Thoracic aorta (tissue), 2 donors: ENCODE measurements around the gene CPN1. TPM values are rescaled to one million over a fixed set of nuclear protein-coding genes. Genes with fewer than 3 reads are reported as not detected.

Source experiments
- ATAC-seq: fragments of 150-250 bp; one replicate; pipeline ENCODE4 v1.8.0; 2017; ENCODE audit warnings: low read depth; ENCODE audit not compliant: insufficient number of reproducible peaks, low FRiP score
- DNase-seq: peaks from one replicate; pipeline ENCODE4 v3.0.0-alpha.2; 2020; ENCODE audit warnings: low spot score
- H3K27ac ChIP-seq, 2 donors: fragments of 200-600 bp; sonication (generic); 1 replicate in 1 of 2; 2 replicates in 1 of 2; pipeline ENCODE4 v1.5.1; 2016; ENCODE audit warnings: mild to moderate bottlenecking in 2 of 2, moderate library complexity in 2 of 2
- H3K27me3 ChIP-seq: fragments of 200-600 bp; sonication (generic); replicated peaks from 2 replicates; pipeline ENCODE4 v1.6.0; 2016; ENCODE audit warnings: mild to moderate bottlenecking; ENCODE audit not compliant: insufficient read depth
- H3K36me3 ChIP-seq: fragments of 200-600 bp; sonication (generic); one replicate; pipeline ENCODE4 v1.5.1; 2016
- H3K4me1 ChIP-seq, 2 donors: fragments of 200-600 bp; sonication (generic); 1 replicate in 1 of 2; 2 replicates in 1 of 2; pipeline versions ENCODE4 v1.5.1 to v1.6.0; 2016; ENCODE audit warnings: low read depth in 2 of 2, mild to moderate bottlenecking in 1 of 2; ENCODE audit not compliant: control insufficient read depth in 1 of 2
- H3K4me3 ChIP-seq: fragments of 200-600 bp; sonication (generic); 2 replicates; pipeline ENCODE4 v1.5.1; 2016; ENCODE audit warnings: mild to moderate bottlenecking
- H3K9me3 ChIP-seq: fragments of 200-600 bp; sonication (generic); 2 replicates; pipeline ENCODE4 v1.5.1; 2016
- CTCF ChIP-seq: fragments of 200-600 bp; sonication (generic); IDR thresholded peaks from one replicate; pipeline ENCODE4 v1.5.1; 2019; ENCODE audit warnings: antibody characterized with exemption
- total RNA-seq, 2 donors: library from RNA; depleted of rRNA; stranded (reverse); fragments of >200 nt; gene quantifications; one replicate each; pipeline versions ENCODE4 v1.1.0 to v1.2.3, GENCODE V29; 2016

CPN1 gene
- total RNA-seq, 2 donors from 2014 or later: not detected

DNA sequence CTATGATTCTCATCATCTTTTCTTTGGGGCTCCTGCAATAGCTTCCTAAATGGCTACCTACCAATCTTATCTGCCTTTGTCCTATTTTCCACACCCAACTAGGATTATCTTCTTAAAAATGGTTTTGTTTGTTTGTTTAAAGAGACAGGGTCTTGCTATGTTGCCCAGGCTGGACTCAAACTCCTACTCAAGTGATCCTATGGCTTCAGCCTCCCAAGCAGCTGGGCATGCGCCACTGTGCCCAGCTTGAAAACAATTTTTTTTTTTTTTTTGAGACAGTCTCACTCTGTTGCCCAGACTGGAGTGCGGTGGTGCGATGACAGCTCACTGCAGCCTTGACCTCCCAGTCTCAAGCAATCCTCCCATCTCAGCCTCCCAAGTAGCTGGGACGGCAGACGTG lies 86.9 kb downstream of the CPN1 start:
- no peak for ATAC-seq
- peaks cover 8 to 10% of the 10 kb centered on the region in 2 donors for H3K4me1 ChIP-seq
- no peak overlapping the region for H3K27ac ChIP-seq
- H3K9me3 ChIP-seq: no peaks in the 10 kb centered on the region
- no peak for DNase-seq
- no peaks in the 10 kb centered on the region for H3K27me3 ChIP-seq
- no peaks in the 10 kb centered on the region for H3K36me3 ChIP-seq
- H3K4me3 ChIP-seq: no peak overlapping the region
- no peak for TF ChIP-seq CTCF

GRCh38 chr10:99993701-99994689 lies 87.7 kb downstream of the CPN1 start:
- Histone ChIP-seq H3K36me3 (no peaks in the 10 kb centered on the region), H3K27me3 (no peaks in the 10 kb centered on the region), H3K4me3 (no peak overlapping the region), H3K4me1 (peaks cover 8 to 10% of the 10 kb centered on the region in 2 donors), H3K9me3 (no peaks in the 10 kb centered on the region), H3K27ac (peak overlapping the region in 1 of 2 donors; percentile 16)
- no peak for TF ChIP-seq CTCF
- DNase-seq: peak; percentile 53
- ATAC-seq: peak; percentile 36

Other genes starting within 250 kb of the CPN1 start
- 10 to 100 TPM; 17.9 to 34.2 TPM for gene DNMBP, start 71.9 kb downstream of the CPN1 start, total RNA-seq
- 10 to 100 TPM in 1 of 2 donors, 1 to 10 TPM in 1; 9.3 to 21.2 TPM for gene ERLIN1, start 104.2 kb upstream of the CPN1 start, total RNA-seq
- gene CHUK, start 147.7 kb upstream of the CPN1 start, total RNA-seq: 10 to 100 TPM; 17.7 to 25.0 TPM
- gene CWF19L1, start 185.8 kb upstream of the CPN1 start, total RNA-seq: 10 to 100 TPM; 19.5 to 27.2 TPM
- 10 to 100 TPM; 14.1 to 35.7 TPM for gene BLOC1S2, start 204.8 kb upstream of the CPN1 start, total RNA-seq
- under 1 TPM in 1 of 2 donors, not detected in 1; 0.56 TPM for gene PKD2L1, start 248.4 kb upstream of the CPN1 start, total RNA-seq